ENCODE results near the gene SH2D5. TPM values are rescaled to one million over a fixed set of nuclear protein-coding genes. Genes with fewer than 3 reads are reported as not detected.

SH2D5 gene
- 37.6 and 44.9 TPM in 2 replicates for total RNA-seq (2014; rRNA removed; shearing (Covaris generic))

DNA sequence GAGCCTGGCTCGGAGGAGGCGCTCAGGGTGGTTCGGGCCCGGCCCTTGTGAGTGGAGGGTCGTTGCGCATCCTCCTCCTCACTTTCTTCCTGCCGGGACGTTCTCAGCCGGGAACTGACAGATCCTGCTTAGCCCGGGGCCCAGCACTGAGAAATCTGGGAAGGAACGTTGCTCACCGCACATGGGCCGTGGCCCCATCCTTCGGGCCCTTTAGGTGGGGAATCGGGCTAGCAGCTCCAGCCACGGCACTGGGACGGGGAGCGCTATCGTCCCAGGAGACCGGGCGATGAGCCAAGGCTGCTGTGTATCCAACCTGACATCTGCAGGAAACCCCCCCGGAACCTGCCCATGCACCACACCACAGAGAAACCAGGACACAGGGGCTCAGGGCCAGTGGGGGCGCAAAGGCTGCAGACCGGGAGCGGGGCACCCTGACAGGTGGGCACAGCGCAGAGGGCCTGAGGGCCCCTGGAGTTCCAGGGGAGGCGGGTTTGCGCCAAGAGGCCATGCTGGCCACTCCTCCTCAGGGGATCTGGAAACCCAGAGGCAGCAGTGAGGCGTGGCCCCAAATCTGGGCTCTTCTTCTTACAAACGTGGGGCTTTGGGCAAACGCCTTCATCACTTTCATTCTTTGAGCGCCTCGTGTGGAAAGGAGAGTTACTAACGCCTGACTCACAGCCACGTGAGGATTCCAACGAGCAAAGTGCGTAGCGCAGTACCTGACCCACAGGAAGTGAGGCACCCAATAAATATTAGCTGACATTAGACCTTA lies at the start of gene SH2D5:
SH2D5 (minus strand) TSS at position 116 of the 772 bp plus-strand sequence. CDS start 4,659 bp downstream, outside the sequence.
- DNase-seq (ENCODE audit: low spot score): peak; percentile 87
- in situ Hi-C loops (cut with HindIII; ENCODE audit: low sequenced_read_pairs): no loop called here

GRCh38 chr1:20775700-20776099 lies 43.2 kb upstream of the SH2D5 start:
- in situ Hi-C loops (cut with HindIII; ENCODE audit: low sequenced_read_pairs): no loop called here
- DNase-seq (ENCODE audit: low spot score): no peak

DNA sequence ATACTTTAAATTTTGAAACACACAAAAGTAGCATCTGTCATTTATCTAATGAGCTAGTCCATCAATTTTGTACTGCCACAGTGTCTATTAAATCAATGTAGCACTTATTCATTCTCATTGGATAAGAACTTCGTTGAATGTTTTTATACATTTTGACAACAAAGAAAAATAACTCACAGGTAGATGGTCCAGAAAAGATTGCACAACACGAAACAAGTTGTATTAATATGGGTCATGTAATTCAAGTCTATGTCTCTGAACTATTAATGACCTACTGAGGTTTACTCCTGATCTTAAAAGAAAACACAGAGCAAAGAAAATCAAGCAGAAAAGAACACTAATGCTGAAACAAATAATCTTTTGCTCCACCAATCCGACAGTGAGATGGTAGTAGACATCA lies 39.3 kb upstream of the SH2D5 start:
- no peak for DNase-seq (ENCODE audit: low spot score)
- in situ Hi-C loops (cut with HindIII; ENCODE audit: low sequenced_read_pairs): no loop called here

- in situ Hi-C loops (cut with HindIII; ENCODE audit: low sequenced_read_pairs): no loop called here
- no peak for DNase-seq (ENCODE audit: low spot score)
Measured at GRCh38 chr1:20770314-20771087, 38.0 kb upstream of the SH2D5 start.

DNA sequence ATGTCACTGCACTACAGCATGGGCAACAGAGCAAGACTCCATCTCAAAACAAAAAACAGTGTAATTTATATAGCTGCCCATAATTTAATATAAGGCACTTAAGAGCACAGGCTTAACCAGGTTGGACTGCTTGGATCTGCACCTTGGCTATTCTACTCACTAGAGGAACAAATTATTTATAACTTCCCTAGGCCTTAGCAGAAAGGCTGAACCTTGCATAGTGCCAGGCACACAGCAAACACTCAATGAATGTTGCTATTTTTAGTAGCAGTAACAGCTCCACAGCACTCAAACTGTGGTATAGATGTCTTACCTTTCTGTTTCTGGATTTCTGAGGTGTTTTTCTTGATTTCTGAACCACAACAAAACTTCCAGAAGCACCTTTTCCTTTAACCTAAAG lies 34.8 kb upstream of the SH2D5 start:
- no peak for DNase-seq (ENCODE audit: low spot score)
- in situ Hi-C loops (cut with HindIII; ENCODE audit: low sequenced_read_pairs): no loop called here

- in situ Hi-C loops (cut with HindIII; ENCODE audit: low sequenced_read_pairs): no loop called here
- no peak for DNase-seq (ENCODE audit: low spot score)
Measured at GRCh38 chr1:20763417-20763816, 30.9 kb upstream of the SH2D5 start.

DNA sequence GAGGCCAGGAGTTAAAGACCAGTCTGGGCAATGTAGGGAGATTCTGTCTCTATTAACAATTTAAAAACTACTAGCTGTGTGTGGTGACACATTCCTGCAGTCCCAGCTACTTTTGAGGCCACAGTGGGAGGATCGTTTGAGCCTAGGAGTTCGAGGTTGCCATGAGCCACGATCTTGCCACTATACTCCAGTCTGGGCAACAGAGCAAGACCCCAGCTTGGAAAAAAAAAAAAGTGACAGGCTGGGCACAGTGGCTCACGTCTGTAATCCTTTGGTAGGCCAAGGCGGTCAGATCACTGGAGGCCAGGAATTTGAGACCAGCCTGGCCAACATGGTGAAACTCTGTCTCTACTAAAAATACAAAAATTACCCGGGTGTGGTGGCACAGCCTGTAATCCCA lies 27.8 kb upstream of the SH2D5 start:
- no peak for DNase-seq (ENCODE audit: low spot score)
- in situ Hi-C loops (cut with HindIII; ENCODE audit: low sequenced_read_pairs): no loop called here

DNA sequence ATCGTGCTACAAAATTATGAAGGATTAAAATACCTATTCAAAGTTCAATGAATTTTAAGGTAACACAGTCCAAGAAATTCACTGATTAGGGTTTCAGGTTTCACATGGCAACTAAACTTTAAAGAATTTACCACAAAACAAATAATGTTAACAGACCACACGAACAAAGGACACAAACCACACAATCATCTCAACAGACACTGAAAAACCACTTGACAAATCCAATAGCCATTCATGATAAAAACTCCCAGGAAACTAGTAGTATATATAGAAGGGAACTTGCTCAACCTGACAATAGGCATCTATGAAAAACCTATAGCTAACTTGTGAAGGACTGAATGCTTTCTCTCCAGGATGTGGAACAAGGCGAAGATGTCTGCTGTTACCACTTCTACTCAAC lies 21.1 kb upstream of the SH2D5 start:
- in situ Hi-C loops (cut with HindIII; ENCODE audit: low sequenced_read_pairs): no loop called here
- no peak for DNase-seq (ENCODE audit: low spot score)

DNA sequence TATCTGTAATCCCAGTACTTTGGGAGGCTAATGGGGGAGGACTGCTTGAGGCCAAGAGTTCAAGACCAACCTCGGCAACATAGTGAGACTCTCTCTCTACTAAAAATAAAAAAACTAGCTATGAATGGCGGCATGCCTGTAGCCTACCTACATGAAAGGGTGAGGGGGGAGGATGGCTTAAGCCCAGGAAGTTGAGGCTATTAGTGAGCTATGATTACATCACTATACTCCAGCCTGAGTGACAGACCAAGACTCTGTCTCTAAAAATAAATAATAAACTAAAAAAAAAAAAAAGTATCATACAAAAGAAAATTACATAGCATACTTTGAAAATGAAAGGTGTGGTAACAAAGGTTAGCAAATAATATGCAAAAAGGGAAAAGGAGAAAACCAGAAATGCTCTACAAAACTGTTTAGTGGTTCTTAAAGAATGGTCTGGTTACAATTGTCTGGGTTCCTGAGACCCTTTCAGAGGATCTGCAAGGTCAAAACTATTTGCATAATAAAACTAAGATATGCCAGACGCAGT lies 19.0 kb upstream of the SH2D5 start:
- in situ Hi-C loops (cut with HindIII; ENCODE audit: low sequenced_read_pairs): no loop called here
- DNase-seq (ENCODE audit: low spot score): no peak

DNA sequence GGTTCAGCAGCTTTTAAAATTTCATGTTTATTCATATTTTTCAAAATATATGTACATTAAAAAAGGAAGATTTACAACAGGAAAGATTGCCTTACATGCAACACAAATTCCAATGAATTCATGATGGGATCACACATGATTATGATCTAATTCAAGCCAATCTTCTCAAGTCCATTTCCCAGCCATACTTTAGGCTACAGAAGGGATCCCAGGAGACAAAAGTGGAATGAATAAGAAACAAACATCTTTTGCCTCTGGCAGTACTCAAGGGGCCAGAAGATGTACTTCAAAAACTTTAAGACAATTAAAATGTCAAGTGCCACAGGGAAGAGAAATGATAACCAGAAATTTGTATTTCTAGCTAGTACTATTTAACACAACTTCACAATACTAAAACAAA lies 10.2 kb upstream of the SH2D5 start:
- DNase-seq (ENCODE audit: low spot score): no peak
- in situ Hi-C loops (cut with HindIII; ENCODE audit: low sequenced_read_pairs): no loop called here

DNA sequence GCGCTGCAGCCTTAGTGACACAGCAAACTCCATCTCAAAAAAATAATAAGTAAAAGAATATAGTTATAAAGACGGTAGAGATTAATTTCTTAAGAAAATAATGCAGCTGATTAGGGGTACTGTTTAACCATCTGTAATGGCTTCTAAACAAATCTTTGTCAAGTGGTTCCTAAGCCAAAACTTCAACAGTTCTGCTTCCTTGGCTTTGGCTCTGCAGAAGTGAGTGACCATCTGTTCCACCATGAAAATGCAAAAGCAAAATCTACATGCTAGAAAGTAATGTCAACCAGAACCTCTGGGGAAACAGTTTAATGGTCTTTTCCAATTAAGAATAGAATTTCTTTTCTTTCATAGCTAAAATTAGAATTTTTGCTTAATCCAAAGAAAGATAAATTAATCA lies 8.3 kb upstream of the SH2D5 start:
- in situ Hi-C loops (cut with HindIII; ENCODE audit: low sequenced_read_pairs): no loop called here
- DNase-seq (ENCODE audit: low spot score): peak; percentile 50

DNA sequence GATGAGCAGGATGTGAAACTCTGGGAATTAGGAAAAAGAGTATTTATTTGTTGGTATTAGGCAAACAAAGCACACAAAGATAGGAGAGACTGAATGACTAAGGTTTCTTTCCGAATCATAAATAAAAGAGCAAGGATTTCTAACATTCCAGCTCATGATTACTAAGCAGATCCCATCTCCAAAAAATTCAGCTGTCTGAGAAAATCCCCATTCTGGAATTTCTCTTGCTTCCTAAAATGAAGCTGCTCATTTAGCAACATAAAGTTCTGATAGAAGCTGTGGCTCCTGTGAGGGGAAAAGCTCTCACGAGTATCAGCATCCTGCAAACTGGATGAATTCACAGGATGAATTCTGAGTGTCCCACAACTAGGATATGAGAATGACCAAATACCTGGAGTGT lies 6.7 kb upstream of the SH2D5 start:
- DNase-seq (ENCODE audit: low spot score): no peak
- in situ Hi-C loops (cut with HindIII; ENCODE audit: low sequenced_read_pairs): no loop called here

- DNase-seq (ENCODE audit: low spot score): no peak
- in situ Hi-C loops (cut with HindIII; ENCODE audit: low sequenced_read_pairs): no loop called here
Measured at GRCh38 chr1:20735581-20736111, 3.1 kb upstream of the SH2D5 start.

DNA sequence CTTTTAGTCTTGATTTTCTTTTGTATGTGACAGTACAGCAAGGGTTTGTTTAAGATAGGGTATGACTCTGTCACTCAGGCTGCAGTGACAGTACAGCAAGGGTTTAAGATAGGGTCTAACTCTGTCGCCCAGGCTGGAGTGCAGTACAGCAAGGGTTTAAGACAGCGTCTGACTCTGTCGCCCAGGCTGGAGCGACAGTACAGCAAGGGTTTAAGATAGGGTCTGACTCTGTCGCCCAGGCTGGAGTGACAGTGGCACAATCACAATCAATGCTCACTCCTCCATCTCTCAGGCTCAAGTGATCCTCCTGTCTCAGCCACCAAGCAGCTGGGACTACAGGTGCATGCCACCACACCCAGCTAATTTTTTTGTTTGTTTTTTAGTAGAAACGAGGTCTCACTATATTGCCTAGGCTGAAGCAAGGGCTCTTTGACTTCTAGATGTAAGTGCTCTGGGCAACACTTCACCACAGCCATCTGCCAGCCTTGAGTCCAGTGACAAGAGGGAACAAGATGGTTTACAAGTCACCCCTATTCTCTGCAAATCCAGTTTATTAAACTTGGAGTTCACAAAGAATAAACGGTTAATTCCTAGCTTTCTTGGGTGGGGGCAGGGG lies 965 bp upstream of the SH2D5 start:
- in situ Hi-C loops (cut with HindIII; ENCODE audit: low sequenced_read_pairs): no loop called here
- DNase-seq (ENCODE audit: low spot score): peak; percentile 23

GRCh38 chr1:20732071-20732587 lies 374 bp downstream of the SH2D5 start:
- in situ Hi-C loops (cut with HindIII; ENCODE audit: low sequenced_read_pairs): no loop called here
- DNase-seq (ENCODE audit: low spot score): peak; percentile 68

DNA sequence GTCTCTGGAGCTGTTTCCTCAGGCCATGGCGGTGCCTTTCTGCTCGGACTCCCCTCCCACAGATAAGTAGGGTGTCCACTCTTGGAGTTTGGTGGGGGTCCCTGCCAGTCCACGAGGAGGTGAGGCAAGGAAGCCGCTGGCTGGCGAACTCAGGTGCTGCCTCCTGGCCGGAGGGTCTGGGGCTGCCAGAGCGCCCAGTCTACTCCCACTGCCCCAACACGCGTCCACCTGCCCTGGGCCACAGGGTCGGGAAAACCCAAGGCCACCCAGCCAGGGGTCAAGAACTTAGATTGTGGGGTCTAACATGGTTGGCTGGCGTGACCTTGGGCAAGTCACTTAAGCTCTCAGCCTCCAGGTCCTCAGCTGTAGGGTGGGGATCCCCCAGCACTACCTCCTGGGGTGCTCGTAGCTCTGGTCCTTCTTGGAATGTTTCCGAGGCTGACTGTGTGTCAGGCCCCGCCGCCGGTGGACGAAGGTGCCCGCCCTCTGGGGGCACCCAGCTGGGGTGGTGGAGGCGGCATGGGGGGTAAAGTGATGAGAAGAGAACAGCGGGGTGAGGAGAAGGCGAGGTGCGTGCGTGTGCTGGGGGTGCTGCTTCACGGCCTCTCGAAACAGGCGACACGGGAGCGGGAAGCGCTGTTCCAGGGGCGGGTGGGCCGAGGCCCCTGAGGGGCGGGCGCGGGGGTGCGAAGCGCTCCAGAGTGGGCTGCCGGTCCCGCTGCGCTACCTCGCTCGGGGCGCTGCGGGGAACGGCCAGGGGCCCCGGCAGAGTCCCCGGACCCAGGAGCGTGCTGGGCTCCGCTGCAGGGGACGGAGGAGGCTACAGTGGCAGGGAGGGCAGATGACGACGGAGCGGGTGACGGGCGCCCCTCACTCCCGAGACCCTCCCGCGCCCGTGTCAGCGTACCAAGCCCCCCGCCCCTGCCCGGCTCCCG lies 1.2 kb downstream of the SH2D5 start:
- DNase-seq (ENCODE audit: low spot score): no peak
- in situ Hi-C loops (cut with HindIII; ENCODE audit: low sequenced_read_pairs): no loop called here

DNA sequence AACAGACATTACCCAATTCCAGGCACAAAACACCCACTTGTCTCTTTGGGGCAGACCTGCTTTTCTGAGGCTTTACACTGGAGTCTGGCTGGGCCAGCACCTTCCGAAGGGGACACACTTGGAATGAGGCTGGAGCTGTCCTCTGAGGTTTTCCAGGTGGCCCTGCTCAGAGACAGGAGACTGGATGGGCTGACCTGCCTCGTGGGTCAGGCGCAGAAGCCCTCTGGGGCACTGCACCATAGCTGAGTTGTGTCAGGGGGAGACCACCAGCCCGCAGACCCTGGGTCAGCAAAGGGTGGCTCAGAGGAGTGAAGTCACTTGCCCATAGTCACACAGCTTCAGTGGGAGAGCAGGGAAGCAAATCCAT lies 1.8 kb downstream of the SH2D5 start:
- in situ Hi-C loops (cut with HindIII; ENCODE audit: low sequenced_read_pairs): no loop called here
- DNase-seq (ENCODE audit: low spot score): no peak

- no peak for DNase-seq (ENCODE audit: low spot score)
- in situ Hi-C loops (cut with HindIII; ENCODE audit: low sequenced_read_pairs): no loop called here
Measured at GRCh38 chr1:20729990-20730689, 2.4 kb downstream of the SH2D5 start.

Data from G401 (cell line).